Epithelial cell of esophagus (primary cell): ENCODE results near the gene ALDH2.
"Not testable (repeated sequence)": the region's sequence is repeated elsewhere in the genome, so short reads cannot be mapped to it uniquely, and the experiment has no call there.

Source experiments
- DNase-seq: peaks from one replicate; pipeline ENCODE4 v3.0.0; 2010; ENCODE audit warnings: low read depth
- H3K4me3 ChIP-seq: 2 replicates; pipeline ENCODE4 v1.5.1; 2011; ENCODE audit warnings: mild to moderate bottlenecking, low read length, control low read depth
- CTCF ChIP-seq: IDR thresholded peaks from 2 replicates; pipeline ENCODE4 v1.5.1; 2011; ENCODE audit warnings: low read depth, mild to moderate bottlenecking, low read length, control low read depth, inconsistent platforms; ENCODE audit not compliant: insufficient read depth; ENCODE audit errors: missing control alignments

The ALDH2 gene

DNA sequence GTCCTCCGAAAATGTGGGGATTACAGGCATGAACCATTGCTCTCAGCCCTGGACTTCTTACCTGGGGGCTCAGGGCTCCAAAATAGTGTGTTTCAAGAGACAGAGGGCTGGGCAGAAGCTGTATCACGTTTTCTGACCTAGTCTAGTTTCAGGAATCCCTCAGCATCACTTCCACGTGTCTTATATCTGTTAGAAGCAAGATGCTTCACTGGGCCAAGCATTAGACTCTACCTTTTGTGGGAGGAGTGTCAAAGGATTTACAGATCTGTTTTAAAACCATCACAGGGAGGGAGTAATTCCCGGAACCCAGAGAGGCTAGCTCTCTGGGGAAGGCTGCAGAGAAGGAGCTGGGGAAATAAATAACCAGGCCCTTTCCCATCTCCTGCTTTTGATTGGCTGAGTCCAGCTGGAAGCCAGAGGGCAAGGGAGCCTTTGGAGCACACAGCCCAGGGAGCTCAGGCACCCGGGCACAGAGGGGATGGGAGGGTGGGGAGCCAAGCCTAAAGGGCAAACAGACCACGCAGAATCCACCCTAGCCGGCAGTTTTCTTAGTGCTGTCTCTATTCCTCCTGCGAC is 33.3 kb upstream of the ALDH2 start:
- no peak overlapping the region for H3K4me3 ChIP-seq
- DNase-seq: no peak
- no peak for TF ChIP-seq CTCF

DNA sequence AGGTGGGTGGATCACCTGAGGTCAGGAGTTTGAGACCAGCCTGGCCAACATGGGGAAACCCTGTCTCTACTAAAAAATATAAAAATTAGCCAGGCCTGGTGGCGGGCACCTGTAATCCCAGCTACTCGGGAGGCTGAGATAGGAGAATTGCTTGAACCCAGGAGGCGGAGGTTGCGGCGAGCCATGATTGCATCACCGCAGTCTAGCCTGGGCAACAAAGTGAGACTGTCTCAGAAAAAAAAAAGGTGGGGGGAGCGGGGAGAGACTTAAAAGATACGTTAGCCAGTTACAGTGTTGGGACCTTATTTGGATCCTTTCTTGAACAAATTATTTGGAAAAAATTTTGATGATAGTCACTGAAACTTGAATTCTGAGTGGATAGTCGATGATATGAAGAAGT is 27.2 kb upstream of the ALDH2 start:
- not testable (repeated sequence) for H3K4me3 ChIP-seq, DNase-seq

DNA sequence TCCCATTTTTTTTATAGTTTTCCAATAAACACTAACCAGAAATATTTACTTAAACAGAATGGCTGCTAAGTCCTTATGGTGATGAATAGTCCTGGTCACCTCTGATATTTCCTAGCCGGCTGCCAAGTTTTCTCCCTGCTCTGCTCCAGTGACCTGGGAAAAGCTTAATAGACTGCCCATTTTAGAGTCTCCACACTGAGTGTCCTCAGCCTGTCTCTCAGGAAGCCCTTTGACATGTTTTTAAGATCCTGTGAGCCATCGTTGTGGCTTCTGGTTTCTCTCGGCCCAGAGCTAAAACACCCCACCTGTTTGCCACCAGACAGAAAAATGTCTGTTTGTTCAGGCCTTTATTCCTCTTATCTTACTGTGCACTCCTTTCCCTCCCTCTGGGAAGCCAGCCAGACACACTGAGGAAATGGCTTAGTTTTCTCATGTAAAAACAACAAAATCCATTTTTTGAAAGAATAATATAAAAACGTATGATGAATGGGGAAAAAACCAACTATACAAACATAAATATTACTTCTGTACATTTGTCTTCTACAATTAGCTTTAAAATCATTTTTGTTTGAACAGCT is 25.4 kb upstream of the ALDH2 start:
- no peak for TF ChIP-seq CTCF
- DNase-seq: no peak
- no peak overlapping the region for H3K4me3 ChIP-seq

GRCh38 chr12:111745211-111745610 is 21.5 kb upstream of the ALDH2 start:
- no peak overlapping the region for H3K4me3 ChIP-seq
- TF ChIP-seq CTCF: no peak
- DNase-seq: no peak

GRCh38 chr12:111747333-111747732 is 19.4 kb upstream of the ALDH2 start:
- DNase-seq: no peak
- no peak for TF ChIP-seq CTCF
- H3K4me3 ChIP-seq: no peak overlapping the region

DNA sequence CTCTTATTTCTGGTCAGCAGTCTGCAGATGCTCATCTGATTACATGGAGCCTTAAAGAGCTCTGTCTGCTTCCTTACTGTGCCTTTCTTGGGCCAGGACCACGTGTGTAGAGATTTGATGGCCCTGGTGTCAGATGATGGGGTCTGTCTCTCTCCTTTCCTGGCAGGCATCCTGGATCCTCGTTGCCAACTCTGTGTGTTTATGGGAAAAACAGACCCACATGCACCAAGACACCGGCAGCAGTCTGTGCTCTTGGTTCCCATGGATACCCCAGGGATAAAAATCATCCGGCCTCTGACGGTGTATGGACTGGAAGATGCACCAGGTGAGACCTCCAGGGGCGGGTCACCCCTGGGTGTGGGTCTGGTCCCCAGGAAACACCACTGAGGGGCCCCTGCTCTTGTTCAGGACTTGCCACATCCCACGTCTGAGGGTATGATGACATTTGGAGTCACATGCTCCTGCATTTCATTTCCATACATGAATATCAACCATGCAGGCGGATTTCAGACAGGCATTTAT is 18.5 kb upstream of the ALDH2 start:
- no peak for TF ChIP-seq CTCF
- DNase-seq: no peak
- H3K4me3 ChIP-seq: no peak overlapping the region

GRCh38 chr12:111748867-111749266 is 17.9 kb upstream of the ALDH2 start:
- TF ChIP-seq CTCF: no peak
- no peak overlapping the region for H3K4me3 ChIP-seq
- no peak for DNase-seq
